HG03565 (cell line): Measurements from ENCODE around the gene VPS13A.
"Not testable (repeated sequence)": the region's sequence is repeated elsewhere in the genome, so short reads cannot be mapped to it uniquely, and the experiment has no call there.

Source experiments
- ATAC-seq: cut with Tn5 transposase; IDR thresholded peaks from one replicate; pipeline ENCODE4 v1.9.1; 2021; ENCODE audit warnings: mild to moderate bottlenecking, moderate library complexity; ENCODE audit not compliant: unreplicated experiment

VPS13A gene

GRCh38 chr9:77421506-77422265, 244.4 kb downstream of the VPS13A start:
- no peak for ATAC-seq

- ATAC-seq = no peak
Measured at GRCh38 chr9:77422969-77423368, 245.6 kb downstream of the VPS13A start.

DNA sequence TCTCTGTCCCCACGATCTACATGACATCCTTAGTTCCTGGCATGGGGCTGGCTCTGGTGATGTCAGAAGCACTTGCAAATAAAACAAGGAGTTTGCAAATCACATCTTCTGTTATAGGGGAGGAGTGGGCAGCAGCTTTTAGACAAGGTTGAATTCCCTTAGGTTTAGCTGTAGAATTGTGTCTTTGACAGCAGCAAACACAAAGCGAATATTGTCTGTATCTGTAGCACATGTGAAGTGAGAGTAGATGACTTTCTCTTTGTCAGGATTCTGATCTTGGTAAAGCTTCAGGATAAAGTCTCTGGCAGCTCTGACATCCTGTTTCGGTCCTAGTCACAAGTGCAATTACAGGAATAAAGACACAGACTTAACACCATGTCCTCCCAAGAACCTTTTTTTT, 246.5 kb downstream of the VPS13A start:
- ATAC-seq = no peak

DNA sequence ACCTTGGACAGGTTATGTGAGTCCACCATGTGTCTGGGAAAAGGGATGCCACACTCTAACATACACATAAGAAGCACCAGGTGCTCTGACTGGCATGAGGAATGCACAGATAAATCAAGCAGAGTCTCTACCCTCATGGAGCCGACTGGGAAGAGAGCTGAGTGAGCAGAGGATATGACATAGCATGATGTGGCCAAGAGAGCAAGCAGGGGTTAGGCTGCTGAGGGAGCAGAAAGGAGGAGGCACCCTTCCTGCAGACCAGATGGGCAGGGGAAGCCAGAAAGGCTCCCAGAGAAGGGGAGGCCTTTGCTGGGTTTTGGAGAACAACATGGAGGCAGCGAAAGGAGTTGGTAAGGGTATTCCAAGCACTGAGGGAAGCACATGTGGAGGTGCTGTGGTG, 247.7 kb downstream of the VPS13A start:
- ATAC-seq = no peak

DNA sequence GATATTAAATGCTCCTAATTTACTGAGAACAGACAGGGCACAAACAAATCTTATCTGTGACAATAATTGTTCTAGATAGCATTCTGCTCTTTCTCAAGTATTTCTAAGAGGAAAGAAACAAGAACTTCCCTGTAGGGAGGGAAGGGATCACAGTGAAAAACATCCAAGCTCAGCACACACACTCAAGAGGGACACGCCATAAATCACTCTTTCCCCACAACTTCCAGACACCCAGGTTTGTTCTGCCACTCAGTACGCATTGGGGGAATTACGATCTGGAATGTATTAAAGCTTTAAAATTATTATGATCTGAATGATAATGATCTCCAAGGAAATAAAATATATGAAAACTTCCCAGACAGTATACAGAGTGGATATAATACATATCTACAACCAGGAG, 249.4 kb downstream of the VPS13A start:
- no peak for ATAC-seq

DNA sequence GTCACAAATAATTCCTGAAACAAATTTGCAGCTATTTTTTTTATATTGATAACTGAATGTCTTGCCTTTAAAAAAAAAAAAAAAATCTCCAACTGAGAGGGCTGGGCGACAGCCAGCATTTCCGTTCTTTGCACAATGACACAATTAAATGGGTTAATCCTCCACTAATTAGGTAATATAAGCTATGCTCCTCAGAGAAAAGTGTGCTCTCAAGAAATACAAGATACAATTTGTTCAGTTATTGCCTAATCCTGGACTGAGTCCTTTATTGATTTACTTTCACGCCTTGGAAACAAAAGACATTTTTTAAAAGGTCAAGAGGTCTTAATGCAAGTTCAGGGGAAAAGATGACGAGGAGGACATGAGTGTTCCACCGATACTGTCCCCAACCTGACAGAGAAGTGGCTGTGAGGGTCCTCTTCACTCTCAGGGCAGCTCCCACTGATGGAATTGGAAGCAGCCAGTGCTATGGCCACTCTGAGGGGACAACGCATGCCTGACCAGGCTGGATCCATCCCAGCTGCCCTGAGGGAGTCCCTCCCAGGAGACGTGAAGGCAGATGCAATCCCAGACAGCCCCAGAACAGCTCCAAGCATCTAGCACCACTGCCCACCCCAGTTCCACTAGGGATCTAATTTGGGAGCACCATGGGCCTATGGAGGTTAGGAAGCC, 250.1 kb downstream of the VPS13A start:
- ATAC-seq = no peak

- ATAC-seq = no peak
Measured at GRCh38 chr9:77429928-77430327, 252.6 kb downstream of the VPS13A start.

GRCh38 chr9:77432053-77432452, 254.7 kb downstream of the VPS13A start:
- no peak for ATAC-seq

DNA sequence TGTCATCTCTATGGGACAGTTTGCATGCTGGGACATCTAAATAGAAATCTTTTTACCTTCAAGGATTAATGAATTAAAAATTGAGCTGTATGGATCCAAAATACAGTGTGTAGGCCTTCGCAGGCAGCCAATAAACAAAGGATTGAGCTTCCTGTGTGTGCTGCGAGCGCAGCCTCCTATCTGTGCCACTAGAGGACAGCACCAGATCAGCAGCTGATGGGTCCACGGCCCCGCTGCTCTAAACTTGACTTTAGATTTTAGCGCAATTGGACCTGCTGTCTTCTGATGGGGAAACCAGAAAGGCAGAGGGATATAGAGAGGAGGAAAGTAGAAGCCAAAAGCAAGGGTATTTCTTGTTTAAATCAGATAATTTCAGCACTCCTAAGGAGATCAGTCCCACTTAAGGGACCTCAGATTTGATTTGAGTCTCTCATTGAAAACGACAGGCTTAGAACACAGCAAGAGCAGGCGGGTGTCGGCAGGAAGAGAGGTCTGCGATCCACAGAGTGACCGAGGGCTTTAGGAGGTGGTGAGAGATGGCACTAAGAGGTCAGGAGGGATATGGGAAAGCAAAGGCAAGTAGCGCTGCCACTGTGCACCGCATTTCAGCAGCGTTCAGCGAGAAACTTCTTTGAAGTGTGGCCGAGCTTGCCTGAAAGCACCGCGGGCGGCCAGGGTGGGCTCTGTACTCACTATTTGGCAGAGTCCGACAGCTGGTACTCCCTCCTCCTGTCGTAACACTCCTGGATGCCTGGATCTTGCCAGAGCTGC, 256.5 kb downstream of the VPS13A start:
- ATAC-seq = peak; percentile 92

DNA sequence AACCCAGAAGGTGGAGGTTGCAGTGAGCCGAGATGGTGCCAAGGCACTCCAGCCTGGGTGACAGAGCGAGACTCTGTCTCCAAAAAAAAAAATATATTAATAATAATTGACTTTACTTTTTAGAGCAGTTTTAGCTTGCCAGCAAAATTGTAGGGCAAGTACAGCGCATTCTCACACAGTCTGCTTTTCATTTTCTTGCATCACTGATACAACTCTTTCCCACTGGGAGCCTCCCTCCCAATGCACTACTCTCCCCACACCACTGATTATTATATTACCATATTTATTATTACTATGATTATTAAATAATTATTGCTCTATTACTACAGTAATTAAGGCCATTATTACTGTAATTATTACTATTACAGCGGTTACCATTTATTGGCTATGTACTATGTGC, 257.9 kb downstream of the VPS13A start:
- ATAC-seq = no peak

DNA sequence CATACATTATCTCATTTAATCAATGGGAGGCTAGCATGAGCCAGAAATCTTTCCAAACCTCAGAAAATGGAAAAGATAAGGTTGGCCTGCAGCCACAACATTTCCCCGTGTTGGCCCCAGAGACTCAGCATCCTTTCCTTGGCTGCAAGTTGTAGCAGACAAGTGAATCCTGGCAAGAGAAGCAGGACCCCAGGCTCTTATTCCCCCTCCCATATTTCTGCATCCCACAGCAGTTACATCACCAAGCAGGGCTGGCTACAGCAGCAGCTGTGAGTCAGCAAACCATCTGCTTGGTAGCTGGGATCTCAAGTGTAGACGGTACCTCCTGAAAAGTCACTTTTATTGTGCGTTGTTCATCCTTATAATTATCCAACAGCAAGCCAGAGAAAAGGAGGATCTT, 258.4 kb downstream of the VPS13A start:
- ATAC-seq = no peak

DNA sequence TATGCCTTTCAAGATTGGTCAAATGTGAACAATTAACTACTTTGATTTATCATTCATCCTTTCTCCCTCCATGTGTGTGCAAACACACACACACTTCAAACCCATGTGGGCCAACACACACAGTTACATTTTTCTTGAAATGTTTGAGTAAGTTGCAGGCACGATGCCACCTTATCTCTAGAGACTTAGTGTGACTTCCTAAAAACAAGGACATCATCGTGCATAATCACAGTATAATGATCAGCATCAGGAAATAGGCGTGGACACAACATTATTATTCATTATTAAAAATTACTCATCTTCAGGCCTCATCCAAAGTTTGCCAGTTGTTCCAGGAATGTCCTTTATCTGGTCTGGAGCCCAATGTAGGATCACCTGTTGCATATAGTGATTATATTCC, 261.3 kb downstream of the VPS13A start:
- no peak for ATAC-seq

GRCh38 chr9:77440057-77440456, 262.7 kb downstream of the VPS13A start:
- no peak for ATAC-seq

- not testable (repeated sequence) for ATAC-seq
Measured at GRCh38 chr9:77441124-77441523, 263.8 kb downstream of the VPS13A start.

GRCh38 chr9:77442436-77442835, 265.1 kb downstream of the VPS13A start:
- ATAC-seq = no peak

GRCh38 chr9:77447646-77448045, 270.3 kb downstream of the VPS13A start:
- no peak for ATAC-seq

DNA sequence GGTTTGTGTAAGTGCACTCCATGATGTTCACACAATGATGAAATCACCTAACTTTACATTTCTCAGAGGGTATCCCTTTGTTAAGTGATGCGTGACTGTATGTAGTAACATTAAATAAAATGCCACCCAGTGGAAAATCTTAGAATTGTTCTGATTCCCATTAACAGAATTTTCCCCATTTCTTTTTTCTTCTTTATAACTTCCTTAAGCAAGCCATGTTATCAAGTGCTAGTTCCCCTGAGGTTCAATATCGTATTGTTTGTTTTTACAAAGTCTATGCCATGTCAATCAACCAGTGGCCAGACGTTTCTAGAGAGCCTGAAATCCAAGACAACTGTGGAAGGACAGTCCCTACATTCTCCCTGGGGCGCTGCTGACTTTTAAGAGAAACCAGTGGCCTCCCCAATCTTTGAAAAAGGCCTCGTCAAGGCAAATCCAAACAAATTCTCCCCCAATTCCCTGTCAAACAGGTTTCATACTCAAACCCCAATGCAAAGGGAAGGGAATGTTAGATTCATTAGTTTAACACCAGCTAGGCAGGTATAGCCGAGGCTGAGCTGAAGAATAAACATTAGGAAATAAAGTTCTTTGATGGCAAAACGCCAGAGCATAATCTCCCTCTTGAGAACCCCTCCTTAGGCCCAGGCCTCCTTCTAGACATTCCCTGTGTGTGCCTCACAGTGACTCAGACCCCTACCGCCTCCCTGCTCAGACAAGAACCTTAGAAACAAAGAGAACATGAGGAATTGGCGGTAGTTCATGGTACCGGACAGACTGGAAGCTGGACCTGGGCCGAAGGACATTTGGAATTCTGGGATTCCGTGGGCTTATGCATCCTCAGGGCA, 272.1 kb downstream of the VPS13A start:
- no peak for ATAC-seq

DNA sequence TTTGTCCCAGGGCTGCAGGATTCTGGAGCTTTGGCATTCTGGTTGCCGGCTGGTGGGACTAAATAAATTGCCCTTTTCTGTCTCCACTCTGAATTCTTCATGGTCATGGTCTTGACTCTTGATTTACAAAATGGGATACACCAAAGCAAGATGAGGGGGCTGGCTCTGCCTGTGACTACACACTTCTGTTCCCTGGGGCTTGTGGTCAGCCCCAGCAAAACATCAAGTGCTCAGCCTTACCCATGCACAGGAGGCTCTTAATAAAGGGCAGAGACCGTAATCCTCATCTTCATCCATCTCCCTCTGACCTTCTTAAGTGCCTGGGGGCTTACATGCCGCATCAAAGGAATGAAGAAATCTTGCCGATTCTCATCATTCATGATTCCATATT, 272.7 kb downstream of the VPS13A start:
- no peak for ATAC-seq

GRCh38 chr9:77451507-77451906, 274.2 kb downstream of the VPS13A start:
- no peak for ATAC-seq

GRCh38 chr9:77453825-77454647, 276.7 kb downstream of the VPS13A start:
- no peak for ATAC-seq
